ENCODE results near the gene GRM5. TPM values are rescaled to one million over a fixed set of nuclear protein-coding genes. Genes with fewer than 3 reads are reported as not detected.

The GRM5 gene
- total RNA-seq, 1 experiment from 2014 or later: not detected

GRCh38 chr11:88515002-88515401 is 550.8 kb downstream of the GRM5 start:
- no peak overlapping the region for H3K27ac ChIP-seq
- no peaks in the 10 kb centered on the region for H3K27me3 ChIP-seq (replicated peaks)
- H3K36me3 ChIP-seq: no peaks in the 10 kb centered on the region
- H3K4me1 ChIP-seq (replicated peaks): no peaks in the 10 kb centered on the region
- H3K4me3 ChIP-seq: no peak overlapping the region
- H3K9me3 ChIP-seq (replicated peaks): no peaks in the 10 kb centered on the region
- DNase-seq (ENCODE audit: low read depth in 1 of 2, low spot score in 2 of 2): no peak

DNA sequence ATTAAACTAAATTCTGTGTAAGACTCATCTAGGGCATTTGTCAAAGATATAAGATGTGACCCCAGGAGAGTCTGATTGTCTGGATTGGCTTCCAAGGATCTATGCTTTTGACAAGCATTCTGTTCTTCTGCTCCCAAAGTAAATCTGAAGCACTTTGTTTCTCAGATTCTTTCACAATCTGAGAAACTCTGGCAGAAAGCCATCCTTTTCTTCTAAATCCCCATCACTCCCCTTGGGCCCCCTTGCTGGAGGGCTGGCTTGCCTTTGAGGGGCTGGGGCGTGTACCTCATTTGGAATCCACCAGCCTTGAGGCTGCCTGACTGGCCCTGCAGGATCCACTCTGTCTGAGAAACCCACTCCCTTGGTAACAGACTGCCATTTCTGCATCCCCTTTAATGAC is 554.8 kb downstream of the GRM5 start:
- no peak for DNase-seq (ENCODE audit: low read depth in 1 of 2, low spot score in 2 of 2)
- no peaks in the 10 kb centered on the region for H3K9me3 ChIP-seq (replicated peaks)
- H3K4me1 ChIP-seq (replicated peaks): no peaks in the 10 kb centered on the region
- no peak overlapping the region for H3K27ac ChIP-seq
- H3K27me3 ChIP-seq (replicated peaks): no peaks in the 10 kb centered on the region
- H3K4me3 ChIP-seq: no peak overlapping the region
- no peaks in the 10 kb centered on the region for H3K36me3 ChIP-seq

DNA sequence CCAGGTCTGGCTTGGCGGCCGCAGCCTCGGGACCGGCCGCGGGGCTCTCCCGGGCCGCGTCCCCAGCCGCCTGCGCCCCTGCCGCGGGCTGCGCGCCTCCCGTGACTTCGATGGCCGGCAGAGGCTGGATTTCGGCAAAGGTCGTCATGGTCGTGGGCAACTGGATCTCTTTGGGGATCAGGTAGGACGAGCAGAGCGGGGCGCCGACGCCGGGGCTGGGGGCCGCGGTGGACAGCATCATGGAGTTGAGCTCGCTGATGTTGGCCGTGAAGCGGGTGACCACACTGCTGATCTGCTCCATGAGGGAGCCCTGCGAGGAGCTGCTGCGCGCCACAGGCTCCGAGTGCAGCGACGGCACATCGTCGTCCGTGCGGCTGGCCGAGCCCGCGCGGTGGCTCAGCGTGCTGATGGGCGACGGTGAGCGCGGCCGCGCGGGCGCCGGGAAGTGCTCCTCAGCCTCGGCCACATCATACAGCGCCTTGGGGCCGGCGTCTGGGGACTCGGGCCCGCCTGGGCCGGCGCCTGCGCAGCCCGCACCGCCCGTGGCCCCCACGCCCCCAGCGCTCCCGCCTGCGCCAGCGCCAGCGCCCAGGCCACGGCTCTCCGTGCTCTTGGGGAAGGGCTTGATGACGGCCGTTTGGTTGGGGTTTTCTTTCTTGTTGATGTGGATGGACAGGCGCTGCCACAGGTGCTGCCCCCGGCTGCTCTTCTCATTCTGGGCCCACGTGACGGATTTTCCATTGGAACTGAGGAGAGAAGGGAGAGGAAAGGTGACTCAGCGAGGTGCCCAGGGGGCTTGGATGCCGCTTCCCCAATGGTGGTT is 556.8 kb downstream of the GRM5 start:
- no peaks in the 10 kb centered on the region for H3K9me3 ChIP-seq (replicated peaks)
- no peak overlapping the region for H3K27ac ChIP-seq
- no peak for DNase-seq (ENCODE audit: low read depth in 1 of 2, low spot score in 2 of 2)
- no peaks in the 10 kb centered on the region for H3K36me3 ChIP-seq
- no peaks in the 10 kb centered on the region for H3K27me3 ChIP-seq (replicated peaks)
- no peak overlapping the region for H3K4me3 ChIP-seq
- no peaks in the 10 kb centered on the region for H3K4me1 ChIP-seq (replicated peaks)

DNA sequence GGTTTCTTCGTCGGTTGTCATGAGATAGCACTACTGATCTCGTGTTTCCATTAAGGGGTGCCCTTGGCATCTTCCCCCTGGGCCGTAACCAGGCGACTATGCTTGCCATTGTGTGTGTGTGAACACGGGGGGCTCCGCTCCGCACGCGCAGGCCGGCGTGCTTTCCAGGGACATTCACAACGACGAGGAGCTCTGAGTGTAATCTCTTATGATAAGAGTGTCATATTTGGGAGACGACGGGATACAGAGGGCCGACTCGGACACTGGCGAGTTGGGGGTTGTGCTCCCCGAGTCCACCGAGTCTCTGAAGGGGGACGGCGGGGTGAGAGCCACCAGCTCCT is 557.4 kb downstream of the GRM5 start:
- no peak for DNase-seq (ENCODE audit: low read depth in 1 of 2, low spot score in 2 of 2)
- Histone ChIP-seq H3K27me3 (replicated peaks) (no peaks in the 10 kb centered on the region), H3K4me3 (no peak overlapping the region), H3K4me1 (replicated peaks) (no peaks in the 10 kb centered on the region), H3K36me3 (no peaks in the 10 kb centered on the region), H3K9me3 (replicated peaks) (no peaks in the 10 kb centered on the region), H3K27ac (no peak overlapping the region)

DNA sequence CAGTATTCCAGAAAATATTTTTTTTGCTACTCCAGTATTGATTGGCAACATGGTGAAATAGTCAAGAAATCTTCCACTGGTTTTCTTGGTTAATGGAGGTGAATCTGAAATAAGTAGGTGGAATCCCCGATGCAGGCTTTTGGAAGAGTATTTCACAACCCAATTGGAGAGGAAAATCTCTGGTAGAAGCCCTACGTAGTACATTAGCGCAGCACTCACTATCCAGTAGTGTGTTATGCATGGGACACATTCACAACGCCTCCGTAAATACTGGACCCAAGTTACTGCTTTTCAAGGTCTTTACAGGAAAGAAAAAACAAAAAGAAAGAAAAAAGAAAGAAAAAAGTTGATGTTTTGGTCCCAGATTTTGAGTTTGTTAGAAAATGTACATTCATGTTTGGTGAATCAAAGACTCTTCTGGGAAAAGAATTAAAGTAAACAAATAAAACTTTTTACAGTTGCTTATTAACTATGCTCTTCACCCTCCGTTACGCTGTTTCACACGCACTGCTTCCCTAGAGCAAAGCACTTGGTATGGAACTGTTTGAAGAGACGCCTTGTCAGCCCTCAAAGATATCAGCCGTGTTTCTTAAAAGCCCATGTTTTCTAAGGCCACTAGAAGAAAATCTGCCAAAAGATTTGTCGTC is 557.9 kb downstream of the GRM5 start:
- DNase-seq (ENCODE audit: low read depth in 1 of 2, low spot score in 2 of 2): no peak
- H3K27ac ChIP-seq: no peak overlapping the region
- no peaks in the 10 kb centered on the region for H3K9me3 ChIP-seq (replicated peaks)
- no peaks in the 10 kb centered on the region for H3K27me3 ChIP-seq (replicated peaks)
- no peaks in the 10 kb centered on the region for H3K4me1 ChIP-seq (replicated peaks)
- no peak overlapping the region for H3K4me3 ChIP-seq
- no peaks in the 10 kb centered on the region for H3K36me3 ChIP-seq

GRCh38 chr11:88501541-88501940 is 564.2 kb downstream of the GRM5 start:
- H3K4me3 ChIP-seq: no peak overlapping the region
- no peaks in the 10 kb centered on the region for H3K4me1 ChIP-seq (replicated peaks)
- no peaks in the 10 kb centered on the region for H3K9me3 ChIP-seq (replicated peaks)
- no peaks in the 10 kb centered on the region for H3K27me3 ChIP-seq (replicated peaks)
- DNase-seq (ENCODE audit: low read depth in 1 of 2, low spot score in 2 of 2): no peak
- no peaks in the 10 kb centered on the region for H3K36me3 ChIP-seq
- no peak overlapping the region for H3K27ac ChIP-seq

GRCh38 chr11:88495836-88496235 is 569.9 kb downstream of the GRM5 start:
- Histone ChIP-seq H3K4me1 (replicated peaks) (no peaks in the 10 kb centered on the region), H3K27me3 (replicated peaks) (no peaks in the 10 kb centered on the region), H3K27ac (no peak overlapping the region), H3K4me3 (no peak overlapping the region), H3K9me3 (replicated peaks) (no peaks in the 10 kb centered on the region), H3K36me3 (no peaks in the 10 kb centered on the region)
- DNase-seq (ENCODE audit: low read depth in 1 of 2, low spot score in 2 of 2): no peak

DNA sequence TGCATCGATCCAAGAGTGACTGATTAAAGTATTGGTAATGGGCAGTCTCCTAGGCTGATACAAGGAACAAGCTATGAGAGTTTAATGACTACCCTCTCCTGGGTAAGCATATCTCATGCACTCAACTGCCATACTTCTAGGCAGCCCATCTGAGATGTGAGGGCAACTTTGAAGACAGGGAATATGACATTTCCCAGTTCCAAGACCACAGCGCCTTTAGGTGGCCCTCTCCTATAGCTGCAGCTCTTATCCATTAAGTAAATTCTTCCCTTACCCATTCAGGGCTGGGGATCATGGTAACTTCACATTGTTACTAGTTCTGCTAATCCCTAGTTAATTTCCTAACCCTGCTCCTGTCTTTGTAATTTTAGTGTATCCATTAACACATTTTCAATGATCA is 570.9 kb downstream of the GRM5 start:
- Histone ChIP-seq H3K4me3 (no peak overlapping the region), H3K9me3 (replicated peaks) (no peaks in the 10 kb centered on the region), H3K36me3 (no peaks in the 10 kb centered on the region), H3K4me1 (replicated peaks) (no peaks in the 10 kb centered on the region), H3K27me3 (replicated peaks) (no peaks in the 10 kb centered on the region), H3K27ac (no peak overlapping the region)
- no peak for DNase-seq (ENCODE audit: low read depth in 1 of 2, low spot score in 2 of 2)

GRCh38 chr11:88491674-88492073 is 574.1 kb downstream of the GRM5 start:
- no peaks in the 10 kb centered on the region for H3K27me3 ChIP-seq (replicated peaks)
- H3K27ac ChIP-seq: no peak overlapping the region

GRCh38 chr11:88489030-88489429 is 576.8 kb downstream of the GRM5 start:
- H3K4me1 ChIP-seq (replicated peaks): no peaks in the 10 kb centered on the region
- H3K4me3 ChIP-seq: no peak overlapping the region
- H3K27me3 ChIP-seq (replicated peaks): no peaks in the 10 kb centered on the region
- H3K36me3 ChIP-seq: no peaks in the 10 kb centered on the region
- no peaks in the 10 kb centered on the region for H3K9me3 ChIP-seq (replicated peaks)
- DNase-seq (ENCODE audit: low read depth in 1 of 2, low spot score in 2 of 2): no peak
- H3K27ac ChIP-seq: no peak overlapping the region

More at GRCh38 chr11:88491674-88492073, 574.1 kb downstream of the GRM5 start:
- H3K36me3 ChIP-seq: no peaks in the 10 kb centered on the region
- H3K4me1 ChIP-seq (replicated peaks): no peaks in the 10 kb centered on the region
- no peaks in the 10 kb centered on the region for H3K9me3 ChIP-seq (replicated peaks)
- no peak overlapping the region for H3K4me3 ChIP-seq
- DNase-seq (ENCODE audit: low read depth in 1 of 2, low spot score in 2 of 2): no peak

DNA sequence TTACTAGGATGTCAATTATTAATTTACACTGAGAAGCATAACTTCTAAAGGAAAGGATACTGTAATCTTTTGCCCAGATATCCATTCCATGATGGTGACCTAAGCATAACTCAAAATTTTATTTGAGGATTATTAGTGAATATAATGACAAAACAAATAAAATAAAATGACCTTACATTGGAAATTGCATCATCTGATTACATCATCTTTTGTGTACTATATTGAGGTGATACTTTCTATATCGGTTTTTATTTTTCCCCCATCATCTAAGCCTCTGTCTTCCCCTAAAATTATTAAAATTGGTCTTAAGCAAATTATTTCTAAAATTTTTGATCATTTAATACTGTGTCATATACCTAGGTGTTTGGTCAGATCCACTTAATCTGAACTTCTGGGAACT is 578.1 kb downstream of the GRM5 start:
- no peak overlapping the region for H3K4me3 ChIP-seq
- DNase-seq (ENCODE audit: low read depth in 1 of 2, low spot score in 2 of 2): no peak
- no peaks in the 10 kb centered on the region for H3K36me3 ChIP-seq
- peaks cover 10% of the 10 kb centered on the region for H3K4me1 ChIP-seq (replicated peaks)
- no peaks in the 10 kb centered on the region for H3K27me3 ChIP-seq (replicated peaks)
- no peaks in the 10 kb centered on the region for H3K9me3 ChIP-seq (replicated peaks)
- H3K27ac ChIP-seq: no peak overlapping the region

DNA sequence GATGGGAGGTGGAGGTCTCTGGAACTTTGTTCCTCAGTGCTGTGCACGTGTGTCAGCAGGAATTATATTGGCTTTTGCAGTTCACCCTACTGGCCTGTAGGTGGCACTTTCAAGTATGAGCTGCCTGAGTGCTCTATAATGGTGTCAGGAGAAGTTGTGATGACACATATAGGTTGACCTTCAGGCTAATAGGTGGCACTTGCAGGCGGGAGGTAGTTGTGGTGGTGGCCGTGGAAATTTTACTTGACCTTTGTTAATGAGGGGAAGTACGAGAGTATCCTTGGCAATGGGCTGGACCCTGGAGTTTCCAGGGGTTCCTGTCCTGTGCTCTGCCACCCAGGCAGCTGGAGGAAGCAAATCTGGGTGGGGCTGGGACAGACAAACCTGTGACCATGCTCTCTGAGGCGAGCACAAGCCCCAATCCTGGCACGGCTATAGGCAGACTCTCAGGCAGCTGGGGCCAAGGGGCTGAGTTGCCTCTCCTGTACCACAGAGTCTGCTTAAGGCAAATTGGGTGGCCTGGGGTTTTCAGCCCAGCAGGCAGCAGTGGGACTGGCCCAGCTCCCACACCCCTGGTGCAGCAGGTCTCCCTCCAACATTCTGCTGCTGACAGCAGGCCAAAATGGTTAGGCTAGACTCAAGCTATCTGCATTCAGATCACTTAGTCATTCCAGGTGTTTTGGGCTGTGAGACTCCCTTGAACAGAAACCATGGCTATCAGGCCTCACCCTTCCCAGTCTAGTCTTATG is 580.7 kb downstream of the GRM5 start:
- no peak overlapping the region for H3K4me3 ChIP-seq
- H3K27me3 ChIP-seq (replicated peaks): no peaks in the 10 kb centered on the region
- H3K9me3 ChIP-seq (replicated peaks): no peaks in the 10 kb centered on the region
- peaks cover 36% of the 10 kb centered on the region for H3K4me1 ChIP-seq (replicated peaks)
- no peak overlapping the region for H3K27ac ChIP-seq
- H3K36me3 ChIP-seq: no peaks in the 10 kb centered on the region
- DNase-seq (ENCODE audit: low read depth in 1 of 2, low spot score in 2 of 2): peak in 1 of 2 experiments; percentile 4

GRCh38 chr11:88482871-88483301 is 582.9 kb downstream of the GRM5 start:
- Histone ChIP-seq H3K9me3 (replicated peaks) (no peaks in the 10 kb centered on the region), H3K4me3 (no peak overlapping the region), H3K27me3 (replicated peaks) (no peaks in the 10 kb centered on the region), H3K27ac (peak overlapping the region; percentile 67), H3K36me3 (no peaks in the 10 kb centered on the region), H3K4me1 (replicated peaks) (peaks cover 43% of the 10 kb centered on the region)
- peak in 1 of 2 experiments; percentile 28 for DNase-seq (ENCODE audit: low read depth in 1 of 2, low spot score in 2 of 2)

- Histone ChIP-seq H3K36me3 (no peaks in the 10 kb centered on the region), H3K9me3 (replicated peaks) (no peaks in the 10 kb centered on the region), H3K27ac (peak overlapping the region; percentile 53), H3K4me1 (replicated peaks) (peaks cover 43% of the 10 kb centered on the region), H3K27me3 (replicated peaks) (no peaks in the 10 kb centered on the region), H3K4me3 (no peak overlapping the region)
- peak; percentile 33 to 61 for DNase-seq (ENCODE audit: low read depth in 1 of 2, low spot score in 2 of 2)
Measured at GRCh38 chr11:88480223-88480622, 585.6 kb downstream of the GRM5 start.
